Right hindlimb (tissue), 1 donor: ENCODE measurements around the gene PCSK2.

ENCODE experiments used
- DNase-seq: peaks from one replicate; pipeline ENCODE4 v3.0.0-alpha.2; 2018

PCSK2 gene

GRCh38 chr20:17343656-17344452 lies 117.0 kb downstream of the PCSK2 start:
- DNase-seq: no peak

- DNase-seq: no peak
Measured at GRCh38 chr20:17344790-17345189, 118.0 kb downstream of the PCSK2 start.

GRCh38 chr20:17345321-17345720 lies 118.5 kb downstream of the PCSK2 start:
- DNase-seq: no peak

GRCh38 chr20:17350321-17350720 lies 123.5 kb downstream of the PCSK2 start:
- no peak for DNase-seq

GRCh38 chr20:17357238-17357637 lies 130.4 kb downstream of the PCSK2 start:
- no peak for DNase-seq

- DNase-seq: no peak
Measured at GRCh38 chr20:17358854-17359253, 132.0 kb downstream of the PCSK2 start.

- DNase-seq: no peak
Measured at GRCh38 chr20:17364681-17365080, 137.8 kb downstream of the PCSK2 start.

GRCh38 chr20:17365831-17366230 lies 139.0 kb downstream of the PCSK2 start:
- DNase-seq: no peak

GRCh38 chr20:17369506-17369905 lies 142.7 kb downstream of the PCSK2 start:
- DNase-seq: no peak

- DNase-seq: no peak
Measured at GRCh38 chr20:17372806-17373440, 146.1 kb downstream of the PCSK2 start.

- no peak for DNase-seq
Measured at GRCh38 chr20:17374086-17374485, 147.2 kb downstream of the PCSK2 start.

GRCh38 chr20:17376031-17376430 lies 149.2 kb downstream of the PCSK2 start:
- no peak for DNase-seq

GRCh38 chr20:17377231-17377630 lies 150.4 kb downstream of the PCSK2 start:
- no peak for DNase-seq

- DNase-seq: no peak
Measured at GRCh38 chr20:17379651-17380050, 152.8 kb downstream of the PCSK2 start.

- no peak for DNase-seq
Measured at GRCh38 chr20:17380801-17381200, 154.0 kb downstream of the PCSK2 start.

GRCh38 chr20:17381724-17382123 lies 154.9 kb downstream of the PCSK2 start:
- DNase-seq: no peak

GRCh38 chr20:17385798-17386197 lies 159.0 kb downstream of the PCSK2 start:
- no peak for DNase-seq

GRCh38 chr20:17390655-17391054 lies 163.8 kb downstream of the PCSK2 start:
- no peak for DNase-seq

- no peak for DNase-seq
Measured at GRCh38 chr20:17391127-17391771, 164.4 kb downstream of the PCSK2 start.

- no peak for DNase-seq
Measured at GRCh38 chr20:17394411-17394810, 167.6 kb downstream of the PCSK2 start.

GRCh38 chr20:17395729-17396128 lies 168.9 kb downstream of the PCSK2 start:
- DNase-seq: no peak

- DNase-seq: no peak
Measured at GRCh38 chr20:17399303-17399985, 172.6 kb downstream of the PCSK2 start.

- no peak for DNase-seq
Measured at GRCh38 chr20:17403461-17403860, 176.6 kb downstream of the PCSK2 start.
